Measurements from ENCODE around the gene RABGAP1.

Gene RABGAP1

DNA sequence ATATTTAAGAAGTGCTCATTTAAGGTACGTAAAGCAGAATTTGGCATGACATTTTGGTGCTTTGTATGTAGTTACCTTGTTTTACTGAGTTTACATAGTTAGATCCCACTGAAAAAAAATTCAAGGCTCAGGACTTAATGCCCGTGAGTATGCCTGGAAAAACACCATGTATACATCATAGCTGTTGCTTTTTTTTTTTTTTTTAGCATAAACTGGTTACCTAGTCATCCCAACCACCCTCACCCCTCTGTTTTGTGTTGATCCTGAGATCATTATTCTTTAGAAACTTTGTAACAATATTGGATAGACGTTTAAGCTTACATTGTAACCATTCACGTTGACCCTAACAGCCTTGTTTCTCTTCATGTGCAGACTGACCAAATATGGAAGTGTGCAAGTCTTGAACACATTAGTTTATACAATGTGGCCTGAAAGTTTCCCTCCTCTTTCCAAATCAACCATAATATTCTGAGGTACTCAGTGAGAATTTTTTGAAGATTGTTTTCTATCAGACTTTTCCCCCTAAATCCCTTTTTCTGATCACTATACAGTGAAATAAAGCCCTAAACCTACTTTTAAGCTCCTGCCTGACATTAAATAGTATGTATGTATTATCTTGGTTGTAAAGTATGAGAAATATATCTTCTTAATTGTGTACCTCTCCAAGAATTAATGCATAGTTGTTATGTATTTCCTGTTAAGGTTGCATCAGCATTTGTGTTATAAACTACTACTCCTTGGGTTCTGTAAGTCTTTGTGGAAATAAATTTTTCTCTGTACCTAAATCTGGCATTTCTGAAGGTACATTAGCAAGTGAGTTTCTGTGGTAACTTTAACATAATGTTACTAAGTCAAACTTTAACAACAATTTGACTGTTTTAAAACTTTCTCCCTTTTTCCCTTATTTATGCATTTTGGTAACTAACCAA lies 4.4 kb downstream of the RABGAP1 start:
- DNase-seq = no peak

DNA sequence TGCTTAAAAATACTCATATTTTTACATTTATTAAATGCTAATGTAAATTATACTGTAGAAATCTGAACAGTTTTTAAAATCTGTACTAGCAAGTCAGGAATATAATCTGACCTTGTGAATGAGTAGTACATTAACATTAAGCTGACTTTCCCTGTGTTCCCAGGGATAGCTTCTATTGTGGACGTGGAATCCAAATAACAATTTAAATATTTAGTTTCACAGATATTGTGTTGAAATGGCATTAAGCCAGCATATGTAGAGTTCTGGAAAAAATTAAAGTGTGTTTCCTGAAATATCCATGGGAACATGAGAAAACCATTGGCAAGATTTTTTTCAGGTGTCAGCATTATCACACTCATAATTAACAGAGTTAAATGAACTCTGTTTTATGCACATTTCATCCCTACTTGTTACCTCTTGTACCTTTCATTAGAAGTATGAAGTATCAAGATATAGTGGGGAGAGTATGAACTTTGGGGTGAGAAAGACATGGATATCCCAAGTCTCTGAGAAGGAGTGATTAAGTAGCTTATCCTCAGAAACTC lies 5.7 kb downstream of the RABGAP1 start:
- DNase-seq = no peak

DNA sequence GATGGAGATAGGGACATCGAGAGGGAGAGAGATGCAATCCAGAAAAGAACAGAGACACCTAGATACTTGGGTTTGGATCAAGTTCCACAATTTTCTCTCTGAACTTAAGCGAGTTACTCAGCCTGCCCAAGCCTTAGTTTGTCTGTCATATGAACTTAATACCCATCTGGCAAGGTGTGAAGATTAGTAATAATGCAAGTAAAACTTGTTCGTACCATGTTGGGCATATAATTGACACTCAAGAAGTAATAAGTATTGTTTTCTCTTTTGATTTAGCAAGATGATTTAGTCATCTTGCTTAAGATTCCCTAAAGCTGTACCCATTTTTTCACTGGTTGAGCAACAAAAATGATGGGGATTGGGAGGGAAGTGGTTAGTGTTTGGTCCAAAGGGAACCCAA lies 7.5 kb downstream of the RABGAP1 start:
- DNase-seq = no peak

DNA sequence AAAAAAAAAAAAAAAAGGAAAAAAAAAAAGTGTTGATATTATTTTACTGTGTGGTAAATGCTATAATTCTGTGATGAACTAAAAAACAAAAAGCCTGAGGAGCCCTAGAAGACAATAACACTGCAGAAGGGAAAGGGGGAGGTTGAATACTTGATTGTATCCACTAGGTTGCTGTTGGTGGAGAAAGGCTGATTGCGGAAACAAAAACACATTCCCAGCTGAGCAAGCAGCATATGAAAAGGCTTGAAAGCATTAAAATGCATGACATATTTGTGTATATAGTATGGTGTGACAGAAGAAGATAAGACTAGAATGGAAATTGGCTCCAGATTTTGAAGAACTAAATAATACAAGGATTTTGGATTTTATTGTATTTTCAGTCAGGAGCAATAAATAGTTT lies 8.9 kb downstream of the RABGAP1 start:
- no peak for DNase-seq

DNA sequence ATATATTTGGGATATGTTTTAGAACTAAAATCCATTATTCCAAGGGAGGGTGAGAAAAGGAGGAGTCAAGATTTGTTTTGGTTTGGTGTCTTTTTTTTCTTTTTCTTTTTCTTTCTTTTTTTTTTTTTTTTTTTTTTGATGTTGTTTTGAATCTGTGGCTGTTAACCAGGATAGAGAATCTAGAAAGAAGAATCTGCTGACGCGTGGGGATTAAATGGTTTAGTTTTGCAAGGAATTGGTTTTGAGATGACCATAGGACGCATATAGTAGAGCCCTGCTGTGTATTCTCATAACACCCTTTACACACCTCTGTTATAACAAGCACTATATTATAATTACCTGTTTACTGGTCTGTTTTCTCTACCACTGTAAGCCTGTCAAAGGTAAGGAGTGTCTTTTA lies 9.4 kb downstream of the RABGAP1 start:
- DNase-seq = no peak

DNA sequence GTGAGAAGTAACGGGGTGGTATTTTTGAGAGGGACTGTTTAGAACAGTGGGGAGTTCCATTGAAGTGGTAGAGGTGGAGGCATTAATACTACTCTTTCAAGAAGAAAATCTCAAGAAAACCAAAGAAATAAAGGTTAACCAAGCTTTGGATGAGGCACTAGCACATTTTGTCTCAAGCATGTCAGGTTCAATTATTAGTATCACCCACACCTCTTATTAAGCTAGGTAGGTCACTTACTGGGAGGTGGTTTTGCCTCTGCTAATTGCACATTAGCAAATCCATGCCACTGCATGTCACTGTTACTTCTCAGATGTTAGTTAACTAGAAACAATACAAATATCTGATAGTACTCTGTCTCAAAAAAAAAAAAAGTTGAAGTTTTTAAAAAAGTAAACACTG lies 10.2 kb downstream of the RABGAP1 start:
- DNase-seq = no peak

DNA sequence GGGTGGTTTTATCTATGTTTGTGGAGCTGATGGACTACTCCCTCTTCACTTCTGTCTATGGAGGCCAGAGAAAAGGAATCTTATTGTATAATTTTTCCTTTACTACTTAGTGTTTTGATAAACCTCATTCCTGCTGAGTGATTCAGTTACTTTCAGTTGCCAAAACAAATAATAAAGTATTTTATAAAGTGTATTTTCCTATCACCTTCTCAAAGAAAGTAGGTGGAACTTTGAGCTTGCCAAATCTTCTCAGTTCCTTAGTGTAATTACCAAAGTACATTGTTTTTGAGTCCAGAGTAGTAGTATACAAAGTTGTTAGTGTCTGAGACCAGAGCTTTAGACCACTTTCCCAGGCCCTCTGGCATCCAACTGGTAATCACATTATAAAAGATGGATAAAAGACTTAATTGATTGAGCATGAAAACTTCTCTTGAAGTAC lies 13.5 kb downstream of the RABGAP1 start:
- no peak for DNase-seq

DNA sequence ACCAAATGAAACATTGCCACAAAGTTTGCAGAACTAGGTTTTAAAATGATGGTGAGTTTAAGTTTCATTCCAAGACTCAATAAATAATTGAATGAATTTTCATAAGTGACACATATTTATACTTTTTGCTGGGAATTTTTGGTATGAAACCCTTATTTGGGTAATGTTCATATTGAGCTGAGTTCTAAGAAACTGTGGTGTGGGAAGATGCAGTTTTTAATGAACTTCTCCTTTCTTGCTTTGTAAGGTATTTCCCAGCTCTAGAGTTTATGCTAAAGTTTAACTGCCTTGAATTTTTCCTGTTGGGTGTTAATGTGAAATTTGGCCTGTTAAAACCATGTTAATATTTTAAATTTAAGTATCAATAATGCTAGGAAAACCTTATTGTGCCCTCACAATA lies 15.1 kb downstream of the RABGAP1 start:
- no peak for DNase-seq

DNA sequence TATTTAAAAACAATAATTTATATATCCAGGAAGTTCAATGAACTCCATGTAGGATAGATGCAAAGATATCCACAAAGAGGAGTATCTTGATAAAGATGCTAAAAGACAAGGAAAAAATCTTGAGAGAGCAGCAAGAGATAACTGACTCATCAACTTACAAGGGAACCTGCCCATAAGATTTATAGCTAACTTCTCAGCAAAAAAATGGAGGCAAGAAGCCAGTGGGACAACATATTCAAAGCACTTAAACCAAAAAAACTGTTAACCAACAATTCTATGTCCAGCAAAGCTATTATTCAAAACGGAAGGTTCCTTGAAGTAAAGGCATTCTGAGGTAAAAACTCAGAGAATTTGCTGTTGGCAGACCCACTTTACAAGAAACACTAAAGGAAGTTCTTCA lies 20.3 kb downstream of the RABGAP1 start:
- no peak for DNase-seq

DNA sequence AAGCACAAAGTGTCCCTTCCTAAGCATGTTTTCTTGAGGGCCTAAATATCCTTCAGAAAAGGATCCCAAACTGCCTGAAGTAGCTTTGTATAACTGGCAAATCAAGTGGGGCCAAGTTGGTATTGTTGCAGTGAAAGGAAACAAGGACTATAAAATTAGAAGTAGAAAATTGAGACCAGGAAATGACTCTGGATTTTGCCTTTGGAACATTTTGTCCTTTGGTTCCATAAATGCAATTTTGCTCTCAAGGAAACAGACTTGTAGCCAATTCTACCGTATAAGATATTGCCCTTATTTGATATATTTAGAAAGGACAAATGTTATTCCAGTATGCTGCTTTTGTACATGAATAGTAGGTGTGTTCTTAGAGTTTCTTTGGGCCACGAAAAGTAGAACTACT lies 34.4 kb downstream of the RABGAP1 start:
- no peak for DNase-seq

DNA sequence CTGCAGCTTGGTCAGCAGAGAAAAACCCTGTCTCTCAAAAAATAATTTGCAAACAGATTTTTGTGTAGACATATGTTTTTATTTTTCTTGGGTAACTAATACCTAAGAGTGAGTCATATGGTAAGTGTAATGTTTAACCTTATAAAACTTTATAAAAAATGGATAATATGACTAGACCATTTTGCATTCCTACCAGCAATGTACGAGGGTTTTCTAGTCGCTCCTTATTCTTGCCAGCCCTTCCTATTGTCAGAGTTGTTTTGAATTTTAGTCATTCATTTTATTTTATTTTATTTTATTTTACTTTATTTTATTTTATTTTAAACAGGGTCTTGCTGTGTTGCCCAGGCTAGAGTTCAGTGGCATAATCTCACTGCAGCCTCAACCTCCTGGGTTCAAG lies 37.8 kb downstream of the RABGAP1 start:
- DNase-seq = no peak

DNA sequence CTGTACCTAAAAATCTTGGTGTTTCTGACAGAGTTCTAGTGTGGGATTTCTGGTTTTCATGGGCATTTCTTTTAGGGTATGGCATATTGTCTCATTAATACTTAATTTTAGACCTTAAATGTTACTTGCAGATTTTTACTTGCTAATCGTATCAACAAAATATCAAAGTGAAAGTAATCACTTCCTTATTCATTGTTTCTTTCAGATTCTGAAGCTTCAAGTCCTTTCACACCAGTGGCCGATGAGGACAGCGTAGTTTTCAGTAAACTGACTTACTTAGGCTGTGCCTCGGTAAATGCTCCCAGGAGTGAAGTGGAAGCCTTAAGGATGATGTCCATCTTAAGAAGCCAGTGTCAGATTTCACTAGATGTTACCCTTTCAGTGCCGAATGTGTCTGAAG lies 45.2 kb downstream of the RABGAP1 start:
- DNase-seq = no peak

DNA sequence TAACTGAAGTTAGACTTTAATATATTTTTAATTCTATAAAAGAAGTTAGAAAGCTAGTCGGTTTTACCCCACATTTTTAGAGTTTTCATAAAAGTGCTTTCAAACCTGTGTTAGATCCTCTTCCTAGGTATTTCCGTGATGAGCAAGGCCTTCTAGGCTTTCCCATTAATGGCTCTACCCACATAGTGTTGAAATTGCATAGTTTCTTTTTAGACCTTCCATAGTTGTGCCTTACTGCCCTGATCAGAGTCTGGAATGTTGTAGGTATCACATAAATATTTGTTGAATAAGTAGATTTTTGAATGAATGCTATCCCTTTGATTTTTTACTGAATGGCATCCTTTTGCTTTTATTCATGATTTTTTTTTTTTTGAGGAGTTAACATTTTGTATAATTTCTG lies 47.3 kb downstream of the RABGAP1 start:
- DNase-seq = no peak

DNA sequence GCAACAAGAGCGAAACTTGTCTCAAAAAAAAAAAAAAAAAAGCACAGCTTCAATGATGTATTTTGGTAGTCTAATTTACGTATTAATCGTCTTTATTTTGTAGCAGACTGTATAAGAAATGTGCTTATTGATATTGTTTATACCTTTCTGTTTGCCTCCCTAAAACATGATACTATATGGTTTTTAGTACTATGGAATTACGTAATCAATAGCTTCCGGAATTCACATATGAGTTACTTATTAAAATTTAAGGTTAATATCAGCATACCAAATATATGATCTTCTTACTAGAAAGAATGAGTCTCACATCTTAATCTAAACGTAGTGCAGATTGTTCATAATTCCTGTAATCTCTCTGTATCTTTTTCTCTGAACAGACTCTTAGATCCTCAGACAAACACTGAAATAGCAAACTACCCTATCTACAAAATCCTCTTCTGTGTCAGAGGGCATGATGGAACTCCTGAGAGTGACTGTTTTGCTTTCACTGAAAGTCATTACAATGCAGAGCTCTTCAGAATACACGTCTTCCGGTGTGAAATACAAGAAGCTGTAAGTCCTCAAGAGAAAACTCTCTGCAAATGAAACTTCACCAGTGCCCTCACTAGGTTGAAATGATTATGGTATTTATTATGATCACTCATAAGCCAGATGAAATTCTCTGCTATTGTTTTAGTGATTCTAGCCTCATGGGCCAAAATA lies 48.3 kb downstream of the RABGAP1 start:
- no peak for DNase-seq

DNA sequence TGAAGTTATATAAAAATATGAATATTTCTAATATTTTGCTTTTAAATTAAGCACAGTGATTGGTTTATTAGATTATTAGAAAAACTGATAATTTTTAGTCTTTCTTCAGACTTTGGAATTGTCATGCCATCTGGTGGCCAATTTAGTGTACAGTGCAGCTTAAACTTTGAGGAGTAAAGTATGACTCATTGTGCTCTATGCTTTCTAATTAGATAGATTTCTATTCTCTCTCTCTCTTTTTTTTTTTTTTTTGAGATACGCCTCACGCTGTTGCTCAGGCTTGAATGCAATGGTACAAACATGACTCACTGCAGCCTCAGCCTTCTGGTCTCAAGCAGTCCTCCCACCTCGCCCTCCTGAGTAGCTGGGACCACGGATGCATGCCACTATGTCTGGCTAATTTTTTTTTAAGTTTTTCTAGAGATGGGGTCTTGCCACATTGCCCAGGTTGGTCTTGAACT lies 50.6 kb downstream of the RABGAP1 start:
- no peak for DNase-seq

DNA sequence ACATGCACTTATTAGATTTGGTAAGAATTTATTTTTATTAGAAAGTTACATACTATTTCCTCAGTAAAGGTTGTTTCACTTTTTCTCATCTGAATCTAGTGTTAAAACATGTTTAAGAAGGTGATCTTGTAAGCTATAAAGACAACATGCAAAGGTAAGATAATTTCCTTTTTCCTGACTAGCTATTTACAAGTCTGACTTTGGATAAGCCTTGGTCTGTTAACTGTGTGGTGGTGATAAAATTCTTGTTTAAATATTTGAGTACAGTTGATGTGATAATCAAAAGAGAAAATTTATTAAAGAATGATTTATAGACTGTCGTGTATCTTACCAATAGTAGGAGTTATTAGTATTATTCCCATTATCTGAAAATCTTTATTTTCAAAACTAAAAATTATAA lies 55.8 kb downstream of the RABGAP1 start:
- no peak for DNase-seq

DNA sequence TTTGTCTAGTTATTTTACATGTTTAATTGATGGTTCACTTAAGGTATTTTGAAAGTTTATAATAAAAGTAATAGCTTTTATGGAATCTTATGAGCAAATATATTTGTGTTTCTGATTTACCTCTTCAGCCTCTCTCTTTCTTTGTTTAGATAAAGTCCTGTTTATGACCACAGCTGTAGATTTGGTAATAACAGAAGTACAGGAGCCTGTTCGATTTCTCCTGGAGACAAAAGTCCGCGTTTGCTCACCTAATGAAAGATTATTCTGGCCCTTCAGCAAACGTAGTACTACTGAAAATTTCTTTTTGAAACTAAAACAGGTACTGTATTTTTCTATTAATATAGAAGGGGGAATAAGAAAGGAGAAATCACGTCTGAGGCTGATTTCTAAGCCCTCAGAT lies 57.6 kb downstream of the RABGAP1 start:
- DNase-seq = no peak

DNA sequence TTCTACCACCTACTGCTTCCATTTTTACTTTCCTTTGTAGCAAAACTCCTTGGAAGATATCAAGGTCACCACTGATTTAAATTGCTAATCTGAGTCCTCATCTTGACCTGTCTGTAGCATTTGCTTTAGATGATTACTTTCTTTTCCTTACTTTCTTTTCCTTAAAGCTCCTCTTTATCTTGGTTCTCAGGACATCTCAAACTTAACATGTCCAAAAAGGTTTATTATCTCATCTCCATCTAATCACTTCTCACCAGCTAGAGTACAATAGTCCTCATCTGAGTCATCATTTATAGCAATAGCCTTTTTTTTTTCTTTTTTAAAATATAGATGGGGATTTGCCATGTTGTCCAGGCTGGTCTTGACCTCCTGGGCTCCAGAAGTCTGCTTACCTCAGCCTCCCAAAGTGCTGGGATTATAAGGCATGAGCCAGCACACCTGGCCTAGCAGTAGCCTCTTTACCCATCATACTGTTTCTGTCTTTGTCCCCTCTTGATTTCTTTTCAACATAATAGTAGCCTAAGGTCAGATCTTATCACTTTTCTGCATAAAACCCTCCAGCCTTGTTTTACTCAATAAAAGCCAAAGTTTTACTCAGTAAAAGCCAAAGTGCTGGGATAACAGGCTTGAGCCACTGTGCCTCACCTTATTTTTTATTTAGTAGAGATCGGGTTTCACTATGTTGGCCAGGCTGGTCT lies 59.7 kb downstream of the RABGAP1 start:
- DNase-seq = no peak

DNA sequence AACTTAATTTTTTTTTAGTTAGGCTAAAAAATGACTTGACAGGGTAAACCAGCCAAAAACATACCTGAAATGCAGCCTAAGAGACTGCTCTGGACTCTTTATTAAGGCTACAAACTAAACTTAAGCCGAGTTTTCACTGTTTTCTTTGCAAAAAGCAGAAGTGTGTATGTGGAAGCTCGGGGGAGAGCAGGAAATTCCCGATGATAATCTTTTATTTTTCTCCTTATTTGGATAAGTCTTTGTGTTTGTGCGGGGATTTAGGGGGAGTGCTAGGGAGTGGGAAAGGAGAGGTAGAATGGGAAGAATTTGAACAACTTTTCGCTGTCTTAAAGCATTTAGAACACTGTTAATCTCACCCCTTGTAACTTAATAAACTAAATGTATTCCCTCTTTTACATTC lies 61.9 kb downstream of the RABGAP1 start:
- no peak for DNase-seq

DNA sequence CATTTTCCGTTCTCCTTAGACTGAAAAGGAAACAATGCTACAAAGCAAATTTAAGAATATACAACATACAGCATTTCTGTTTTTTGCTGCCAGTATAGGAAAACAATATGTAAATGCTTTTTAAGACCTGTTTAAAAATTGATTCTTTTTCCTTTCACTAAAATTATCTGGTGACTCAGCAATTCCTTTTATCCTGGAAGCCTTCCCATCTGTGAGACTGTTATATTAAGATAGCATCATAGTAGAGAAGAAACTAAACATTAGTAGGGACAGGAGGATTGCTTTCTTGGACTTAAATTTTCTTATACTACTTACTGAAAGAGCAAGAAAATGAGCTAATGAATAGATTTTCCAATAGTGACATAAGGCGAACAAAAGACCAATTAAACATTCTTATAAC lies 62.6 kb downstream of the RABGAP1 start:
- DNase-seq = no peak

DNA sequence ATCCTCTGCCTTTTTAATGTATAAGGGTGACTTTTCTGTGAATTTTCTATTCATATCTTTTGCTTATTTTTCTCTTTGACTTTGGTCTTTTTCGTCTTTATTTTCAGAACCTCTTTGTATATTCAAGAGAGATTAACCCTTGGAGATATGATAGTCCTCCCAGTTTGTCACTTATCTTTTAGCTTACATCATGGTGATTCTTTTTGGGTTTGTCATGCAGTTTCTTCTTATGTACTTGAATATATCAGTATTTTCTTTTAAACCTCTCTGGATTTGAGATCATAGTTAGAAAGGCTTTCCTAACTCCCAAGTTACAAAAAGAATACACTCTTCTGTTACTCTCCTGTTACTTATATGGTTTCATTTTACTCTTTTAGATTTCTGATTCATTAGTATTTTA lies 65.1 kb downstream of the RABGAP1 start:
- no peak for DNase-seq

DNA sequence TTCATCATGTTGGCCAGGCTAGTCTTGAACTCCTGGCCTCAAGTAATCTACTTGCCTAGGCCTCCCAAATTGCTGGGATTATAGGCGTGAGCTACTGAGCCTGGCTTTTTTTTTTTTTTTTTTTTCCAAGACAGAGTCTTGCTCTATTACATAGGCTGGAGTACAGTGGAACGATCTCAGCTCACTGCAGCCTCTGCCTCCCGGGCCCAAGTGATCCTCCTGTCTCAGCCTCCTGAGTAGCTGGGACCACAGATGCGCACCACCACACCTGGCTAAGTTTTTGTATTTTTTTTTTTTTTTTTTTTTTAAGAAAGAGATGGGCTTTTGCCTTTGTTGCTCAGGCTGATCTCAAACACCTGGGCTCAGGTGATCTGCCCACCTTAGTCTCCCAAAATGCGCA lies 66.4 kb downstream of the RABGAP1 start:
- DNase-seq = no peak

DNA sequence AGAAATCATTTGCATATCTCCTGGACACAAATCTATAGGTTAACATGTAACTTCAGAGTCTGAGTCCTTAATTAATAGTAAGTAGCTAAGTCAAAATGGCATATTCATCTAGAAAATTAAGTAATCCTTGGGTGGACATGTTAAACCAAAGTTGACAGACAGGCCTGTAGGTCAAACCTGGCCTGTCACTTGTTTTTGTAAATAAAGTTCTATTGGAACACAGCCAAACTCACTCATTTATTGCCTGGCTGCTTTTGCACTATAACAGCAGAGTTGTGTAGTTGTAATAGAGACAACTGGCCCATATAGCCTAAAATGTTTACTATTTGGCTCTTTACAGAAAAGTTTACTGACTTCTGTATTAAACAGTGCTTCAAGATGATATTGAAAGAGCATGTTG lies 68.1 kb downstream of the RABGAP1 start:
- no peak for DNase-seq

Measured in NCI-H1092 treated with DMSO at 0.1 percent for 48 hours (cell line).